ENCODE results near the gene GPR35.

- TF ChIP-seq SIN3A (IDR thresholded peaks at IDR 0.05; ENCODE audit: borderline replicate concordance, insufficient read depth, low read length) (no peak), POLR2AphosphoS5 (IDR thresholded peaks at IDR 0.05; ENCODE audit: low read depth, low read length) (no peak), TAF1 (IDR thresholded peaks at IDR 0.05; ENCODE audit: borderline replicate concordance, insufficient read depth, low read length) (no peak), REST (IDR thresholded peaks at IDR 0.05; ENCODE audit: insufficient read depth in 1 of 2, low read depth in 2 of 2, low read length in 2 of 2) (no peak), FOXP2 (optimal IDR thresholded peaks at IDR 0.05; ENCODE audit: borderline replicate concordance, extremely low read depth, extremely low read length, insufficient read depth) (no peak)
These were observed 43.5 kb upstream of the GPR35 start for GRCh38 chr2:240581811-240582210.

Data from PFSK-1 (cell line).